Sigmoid colon (tissue), 3 donors: ENCODE data around the gene TECTA.

ENCODE experiments used
- CTCF ChIP-seq, 4 experiments: fragments of 450-650 bp in 3 of 4; fragments of 200-600 bp in 1 of 4; IDR thresholded peaks; one replicate each; pipeline ENCODE4 v1.5.1; 2016 to 2019; ENCODE audit warnings: antibody characterized with exemption in 4 of 4, mild to moderate bottlenecking in 3 of 4, moderate library complexity in 2 of 4
- POLR2A ChIP-seq, 2 donors: fragments of 450-650 bp; IDR thresholded peaks; one replicate each; pipeline ENCODE4 v1.6.1; 2016; ENCODE audit warnings: antibody characterized with exemption in 2 of 2, mild to moderate bottlenecking in 2 of 2, moderate library complexity in 2 of 2

GRCh38 chr11:121089566-121089965 lies 11.5 kb upstream of the TECTA start:
- no peak for TF ChIP-seq POLR2A (IDR thresholded peaks at IDR 0.05)
- TF ChIP-seq CTCF (IDR thresholded peaks at IDR 0.05): no peak
